GM18873 (cell line): ENCODE results near the gene CD109.
A peak's percentile ranks its signal among the peaks of the same experiment; 100 is the strongest.
"Not testable (repeated sequence)": the region's sequence is repeated elsewhere in the genome, so short reads cannot be mapped to it uniquely, and the experiment has no call there.

Source experiments
- ATAC-seq: cut with Tn5 transposase; IDR thresholded peaks from one replicate; pipeline ENCODE4 v1.9.1; 2021; ENCODE audit warnings: mild to moderate bottlenecking, moderate library complexity, moderate number of reproducible peaks; ENCODE audit not compliant: unreplicated experiment, low FRiP score

The CD109 gene

GRCh38 chr6:73722318-73723060 is 26.5 kb downstream of the CD109 start:
- ATAC-seq = no peak

GRCh38 chr6:73723480-73723879 is 27.5 kb downstream of the CD109 start:
- ATAC-seq = not testable (repeated sequence)

- no peak for ATAC-seq
These were observed 28.4 kb downstream of the CD109 start for GRCh38 chr6:73724389-73724788.

GRCh38 chr6:73725192-73725591 is 29.2 kb downstream of the CD109 start:
- ATAC-seq = peak; percentile 41

- no peak for ATAC-seq
These were observed 31.1 kb downstream of the CD109 start for GRCh38 chr6:73727114-73727513.

GRCh38 chr6:73728548-73729205 is 32.7 kb downstream of the CD109 start:
- ATAC-seq = peak; percentile 68

- no peak for ATAC-seq
These were observed 35.3 kb downstream of the CD109 start for GRCh38 chr6:73731285-73731684.

- ATAC-seq = peak; percentile 67
These were observed 37.1 kb downstream of the CD109 start for GRCh38 chr6:73732845-73733675.

- ATAC-seq = no peak
These were observed 37.8 kb downstream of the CD109 start for GRCh38 chr6:73733791-73734190.

- ATAC-seq = no peak
These were observed 38.9 kb downstream of the CD109 start for GRCh38 chr6:73734832-73735453.

GRCh38 chr6:73738367-73739028 is 42.5 kb downstream of the CD109 start:
- ATAC-seq = no peak

- peak; percentile 67 for ATAC-seq
These were observed 43.1 kb downstream of the CD109 start for GRCh38 chr6:73739096-73739495.

GRCh38 chr6:73742433-73742832 is 46.4 kb downstream of the CD109 start:
- ATAC-seq = no peak

GRCh38 chr6:73743081-73743480 is 47.1 kb downstream of the CD109 start:
- ATAC-seq = no peak

GRCh38 chr6:73743556-73743955 is 47.6 kb downstream of the CD109 start:
- no peak for ATAC-seq

GRCh38 chr6:73746787-73747186 is 50.8 kb downstream of the CD109 start:
- ATAC-seq = no peak

- ATAC-seq = peak; percentile 100
These were observed 51.3 kb downstream of the CD109 start for GRCh38 chr6:73747289-73747688.

- ATAC-seq = no peak
These were observed 56.9 kb downstream of the CD109 start for GRCh38 chr6:73752943-73753342.

- no peak for ATAC-seq
These were observed 70.0 kb downstream of the CD109 start for GRCh38 chr6:73766040-73766439.

- ATAC-seq = no peak
These were observed 72.6 kb downstream of the CD109 start for GRCh38 chr6:73768558-73768957.
